ENCODE data around the gene IL24. TPM values are rescaled to one million over a fixed set of nuclear protein-coding genes. Genes with fewer than 3 reads are reported as not detected.

Gene IL24
- total RNA-seq, 2 donors from 2014 or later = not detected

DNA sequence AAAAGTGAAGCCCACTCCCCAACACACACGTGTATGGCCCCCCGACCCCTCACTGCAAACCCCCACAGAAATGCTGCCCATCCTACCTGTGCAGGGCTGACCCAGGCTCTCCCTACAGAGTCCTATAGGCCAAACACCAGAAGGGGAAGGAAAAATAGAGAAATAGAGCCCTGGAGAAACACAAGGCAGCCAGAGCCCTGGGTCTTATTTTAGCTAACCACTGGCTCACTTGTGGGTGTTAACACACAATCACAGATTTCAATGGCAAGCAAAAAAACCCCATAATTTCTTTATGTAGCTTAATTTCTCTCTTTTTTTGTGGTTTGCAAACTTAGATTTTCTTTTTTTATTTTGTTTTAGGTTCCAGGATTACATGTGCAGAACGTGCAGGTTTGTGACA, 50.0 kb downstream of the IL24 start:
- Histone ChIP-seq H3K4me1 (ENCODE audit: control insufficient read depth in 1 of 2, low read depth in 2 of 2) (no peaks in the 10 kb centered on the region), H3K4me3 (no peak overlapping the region), H3K27me3 (replicated peaks; ENCODE audit: insufficient read depth) (no peaks in the 10 kb centered on the region), H3K9me3 (no peaks in the 10 kb centered on the region), H3K27ac (no peak overlapping the region), H3K36me3 (no peaks in the 10 kb centered on the region)
- DNase-seq (ENCODE audit: low spot score) (no peak), ATAC-seq (ENCODE audit: insufficient number of reproducible peaks, low FRiP score, low read depth) (no peak)
- TF ChIP-seq, protein P1, sequence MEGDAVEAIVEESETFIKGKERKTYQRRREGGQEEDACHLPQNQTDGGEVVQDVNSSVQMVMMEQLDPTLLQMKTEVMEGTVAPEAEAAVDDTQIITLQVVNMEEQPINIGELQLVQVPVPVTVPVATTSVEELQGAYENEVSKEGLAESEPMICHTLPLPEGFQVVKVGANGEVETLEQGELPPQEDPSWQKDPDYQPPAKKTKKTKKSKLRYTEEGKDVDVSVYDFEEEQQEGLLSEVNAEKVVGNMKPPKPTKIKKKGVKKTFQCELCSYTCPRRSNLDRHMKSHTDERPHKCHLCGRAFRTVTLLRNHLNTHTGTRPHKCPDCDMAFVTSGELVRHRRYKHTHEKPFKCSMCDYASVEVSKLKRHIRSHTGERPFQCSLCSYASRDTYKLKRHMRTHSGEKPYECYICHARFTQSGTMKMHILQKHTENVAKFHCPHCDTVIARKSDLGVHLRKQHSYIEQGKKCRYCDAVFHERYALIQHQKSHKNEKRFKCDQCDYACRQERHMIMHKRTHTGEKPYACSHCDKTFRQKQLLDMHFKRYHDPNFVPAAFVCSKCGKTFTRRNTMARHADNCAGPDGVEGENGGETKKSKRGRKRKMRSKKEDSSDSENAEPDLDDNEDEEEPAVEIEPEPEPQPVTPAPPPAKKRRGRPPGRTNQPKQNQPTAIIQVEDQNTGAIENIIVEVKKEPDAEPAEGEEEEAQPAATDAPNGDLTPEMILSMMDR (IDR thresholded peaks at IDR 0.05) = no peak

DNA sequence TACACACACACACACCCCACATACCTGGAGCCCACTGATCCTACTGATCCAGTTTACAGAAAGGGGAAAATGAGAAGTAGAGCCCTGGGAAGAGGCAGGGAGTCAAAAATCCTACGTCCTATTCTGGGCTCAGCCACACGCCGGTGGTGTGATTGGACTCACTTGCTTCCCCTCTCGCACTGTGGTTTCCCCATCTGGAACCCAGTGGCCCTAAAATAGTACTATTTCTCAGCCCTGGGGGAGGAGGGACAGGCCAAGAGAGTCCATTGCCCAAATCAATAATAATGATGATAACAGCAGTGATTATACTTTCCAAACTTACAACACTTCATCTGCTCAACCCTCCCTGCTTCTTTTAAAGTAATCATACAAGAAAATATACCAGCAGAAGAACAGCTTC, 52.0 kb downstream of the IL24 start:
- TF ChIP-seq, protein P1 (IDR thresholded peaks at IDR 0.05) = no peak
- Histone ChIP-seq H3K27ac (no peak overlapping the region), H3K9me3 (no peaks in the 10 kb centered on the region), H3K4me3 (no peak overlapping the region), H3K27me3 (replicated peaks; ENCODE audit: insufficient read depth) (no peaks in the 10 kb centered on the region), H3K36me3 (no peaks in the 10 kb centered on the region), H3K4me1 (ENCODE audit: control insufficient read depth in 1 of 2, low read depth in 2 of 2) (no peaks in the 10 kb centered on the region)
- ATAC-seq (ENCODE audit: insufficient number of reproducible peaks, low FRiP score, low read depth) (no peak), DNase-seq (ENCODE audit: low spot score) (no peak)

GRCh38 chr1:206949641-206950040, 52.4 kb downstream of the IL24 start:
- ATAC-seq (ENCODE audit: insufficient number of reproducible peaks, low FRiP score, low read depth) = no peak
- DNase-seq (ENCODE audit: low spot score) = no peak
- H3K9me3 ChIP-seq = no peaks in the 10 kb centered on the region
- no peaks in the 10 kb centered on the region for H3K36me3 ChIP-seq
- H3K27ac ChIP-seq = no peak overlapping the region
- H3K27me3 ChIP-seq (replicated peaks; ENCODE audit: insufficient read depth) = no peaks in the 10 kb centered on the region
- no peak overlapping the region for H3K4me3 ChIP-seq
- H3K4me1 ChIP-seq (ENCODE audit: control insufficient read depth in 1 of 2, low read depth in 2 of 2) = no peaks in the 10 kb centered on the region
- TF ChIP-seq, protein P1 (IDR thresholded peaks at IDR 0.05) = no peak

DNA sequence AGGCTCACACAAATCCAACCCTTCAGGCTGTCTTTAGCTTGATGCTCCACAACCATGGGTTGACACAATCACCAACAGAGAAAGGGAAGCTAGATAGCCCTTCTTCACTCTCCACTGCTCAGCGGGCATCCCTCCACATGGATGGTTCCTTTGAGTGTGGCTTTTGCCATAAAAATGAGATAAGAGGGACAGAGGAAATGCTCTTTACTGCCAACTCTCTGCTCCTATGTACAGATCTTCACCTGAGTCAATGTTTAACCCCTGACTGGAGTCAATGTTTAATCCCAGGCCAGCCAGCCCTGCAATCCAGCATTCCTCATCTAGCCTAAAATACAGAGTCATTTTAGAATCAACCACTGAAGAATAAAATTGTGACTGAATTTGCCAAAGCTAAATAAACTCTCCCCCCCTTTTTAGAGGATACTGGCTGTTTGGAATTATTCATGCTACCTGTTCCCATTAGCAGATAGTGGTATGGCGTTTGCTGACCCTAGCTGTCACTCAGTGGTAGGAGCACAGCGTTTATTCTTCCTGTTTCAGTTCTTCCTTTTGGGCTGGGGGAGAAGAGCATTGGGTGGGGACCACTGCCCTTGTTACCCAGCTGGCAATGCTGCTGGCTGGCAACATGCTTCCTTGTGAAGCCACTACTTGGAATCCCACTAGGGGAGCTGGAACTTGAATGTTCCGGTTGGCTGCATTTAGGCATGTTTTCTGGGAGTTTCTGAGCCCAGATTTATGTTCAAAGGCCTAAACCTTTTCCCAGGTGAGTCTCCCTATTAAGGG, 54.3 kb downstream of the IL24 start:
- TF ChIP-seq, protein P1 (IDR thresholded peaks at IDR 0.05) = no peak
- ATAC-seq (ENCODE audit: insufficient number of reproducible peaks, low FRiP score, low read depth) (no peak), DNase-seq (ENCODE audit: low spot score) (no peak)
- H3K9me3 ChIP-seq = no peaks in the 10 kb centered on the region
- H3K27ac ChIP-seq = no peak overlapping the region
- H3K4me3 ChIP-seq = no peak overlapping the region
- H3K36me3 ChIP-seq = no peaks in the 10 kb centered on the region
- H3K4me1 ChIP-seq (ENCODE audit: control insufficient read depth in 1 of 2, low read depth in 2 of 2) = no peaks in the 10 kb centered on the region
- H3K27me3 ChIP-seq (replicated peaks; ENCODE audit: insufficient read depth) = no peaks in the 10 kb centered on the region

DNA sequence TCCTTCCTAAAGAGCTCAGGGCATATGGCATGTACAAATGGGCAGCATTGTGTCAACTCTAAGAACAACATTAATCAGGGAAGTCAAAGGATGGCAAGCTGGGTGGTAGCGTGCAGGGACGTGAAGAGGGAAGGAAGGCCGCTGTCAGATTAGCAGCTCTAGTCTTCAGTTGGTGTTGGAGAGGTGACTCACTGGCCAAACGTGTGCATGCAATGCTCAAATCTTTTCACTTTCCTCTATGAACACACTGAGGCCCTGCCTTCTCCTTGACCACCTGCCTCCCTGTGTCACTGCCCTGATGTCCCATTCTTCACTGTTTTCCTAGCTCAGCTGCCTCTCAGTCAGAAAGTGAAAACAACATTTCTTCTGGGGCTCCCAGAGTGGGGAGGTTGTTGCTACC, 54.9 kb downstream of the IL24 start:
- ATAC-seq (ENCODE audit: insufficient number of reproducible peaks, low FRiP score, low read depth) (no peak), DNase-seq (ENCODE audit: low spot score) (no peak)
- Histone ChIP-seq H3K9me3 (no peaks in the 10 kb centered on the region), H3K4me3 (no peak overlapping the region), H3K27me3 (replicated peaks; ENCODE audit: insufficient read depth) (no peaks in the 10 kb centered on the region), H3K27ac (no peak overlapping the region), H3K4me1 (ENCODE audit: control insufficient read depth in 1 of 2, low read depth in 2 of 2) (no peaks in the 10 kb centered on the region), H3K36me3 (no peaks in the 10 kb centered on the region)
- TF ChIP-seq, protein P1 (IDR thresholded peaks at IDR 0.05) = no peak
